PC-3 (cell line): Measurements from ENCODE around the gene SP100. TPM values are rescaled to one million over a fixed set of nuclear protein-coding genes. Genes with fewer than 3 reads are reported as not detected.
"Not testable (repeated sequence)": the region's sequence is repeated elsewhere in the genome, so short reads cannot be mapped to it uniquely, and the experiment has no call there.

ENCODE experiments used
- ATAC-seq: fragments of 200-7000 bp; cut with Tn5 transposase; 2 replicates; pipeline ENCODE4 v1.9.1; 2020; ENCODE audit warnings: mild to moderate bottlenecking, moderate library complexity
- BruUV-seq: library from RNA; stranded (reverse); fragments of 400-500 nt; replicated peaks from 2 replicates; lab custom pipeline; 2021; lab: Mats Ljungman, UMichigan
- CTCF ChIA-PET: fragments of 300-600 bp; sonication (Branson Sonifier 250); formaldehyde crosslinking; loops from one replicate; lab custom pipeline; 2022; ENCODE audit warnings: antibody characterized with exemption; lab: Charles Lee
- POLR2A ChIA-PET: fragments of 300-600 bp; sonication (Branson Sonifier 250); formaldehyde crosslinking; loops from one replicate; lab custom pipeline; 2022; ENCODE audit warnings: antibody characterized with exemption; ENCODE audit not compliant: unreplicated experiment; lab: Charles Lee
- DNase-seq: peaks from one replicate; pipeline ENCODE4 v3.0.0-alpha.2; 2015
- H2AFZ ChIP-seq: fragments of 300-600 bp; sonication (generic); 2 replicates; pipeline ENCODE4 v1.6.0; 2016; ENCODE audit warnings: antibody characterized with exemption, low read length
- H3F3A ChIP-seq: fragments of 300-600 bp; sonication (generic); one replicate; pipeline ENCODE4 v1.6.0; 2017; ENCODE audit warnings: antibody characterized with exemption, low read length, control low read depth, mild to moderate bottlenecking; ENCODE audit not compliant: unreplicated experiment
- H3K27ac ChIP-seq: fragments of 300-600 bp; sonication (generic); 2 replicates; pipeline ENCODE4 v1.5.1; 2016; ENCODE audit warnings: mild to moderate bottlenecking, low read length
- H3K27me3 ChIP-seq: fragments of 300-600 bp; sonication (generic); 2 replicates; pipeline ENCODE4 v1.6.1; 2016; ENCODE audit warnings: low read length, mixed read lengths
- H3K36me3 ChIP-seq: fragments of 300-600 bp; sonication (generic); 2 replicates; pipeline ENCODE4 v1.6.1; 2016; ENCODE audit warnings: low read depth, mixed run types, low read length, mixed read lengths
- H3K4me1 ChIP-seq: fragments of 300-600 bp; sonication (generic); 2 replicates; pipeline ENCODE4 v1.5.1; 2016; ENCODE audit warnings: low read length; ENCODE audit not compliant: insufficient read depth
- H3K4me2 ChIP-seq: fragments of 300-600 bp; sonication (generic); 2 replicates; pipeline ENCODE4 v1.6.0; 2016; ENCODE audit warnings: low read length
- H3K4me3 ChIP-seq: fragments of 300-600 bp; sonication (generic); 2 replicates; pipeline ENCODE4 v1.5.1; 2016; ENCODE audit warnings: mild to moderate bottlenecking, low read length, mixed read lengths
- H3K79me2 ChIP-seq: fragments of 300-600 bp; sonication (generic); 2 replicates; pipeline ENCODE4 v1.6.1; 2017; ENCODE audit warnings: low read length, mixed read lengths
- H3K9ac ChIP-seq: fragments of 300-600 bp; sonication (generic); 2 replicates; pipeline ENCODE4 v1.6.0; 2016; ENCODE audit warnings: mild to moderate bottlenecking, low read length
- H3K9me2 ChIP-seq: fragments of 300-600 bp; sonication (generic); replicated peaks from 2 replicates; pipeline ENCODE4 v1.6.1; 2016; ENCODE audit warnings: mixed run types, low read length, mixed read lengths
- H3K9me3 ChIP-seq: fragments of 300-600 bp; sonication (generic); 2 replicates; pipeline ENCODE4 v1.6.1; 2016; ENCODE audit warnings: low read length, mixed read lengths
- H4K20me1 ChIP-seq: fragments of 300-600 bp; sonication (generic); 2 replicates; pipeline ENCODE4 v1.6.1; 2016; ENCODE audit warnings: low read length, mixed read lengths
- CTCF ChIP-seq: fragments of 300-600 bp; sonication (generic); conservative IDR thresholded peaks from 2 replicates; pipeline ENCODE4 v1.5.1; 2017; ENCODE audit warnings: antibody characterized with exemption, low read depth, mild to moderate bottlenecking, low read length
- EZH2 ChIP-seq: fragments of 300-600 bp; sonication (generic); IDR thresholded peaks from one replicate; pipeline ENCODE4 v1.6.1; 2017; ENCODE audit warnings: antibody characterized with exemption, mild to moderate bottlenecking, low read length; ENCODE audit not compliant: unreplicated experiment
- EZH2phosphoT487 ChIP-seq: fragments of 300-600 bp; sonication (generic); IDR thresholded peaks from 2 replicates; pipeline ENCODE4 v1.6.1; 2018; ENCODE audit warnings: mild to moderate bottlenecking, antibody characterized with exemption, low read length, borderline replicate concordance
- intact Hi-C: fragments of 100-400 bp; cut with micrococcal nuclease; formaldehyde crosslinking; loops from 2 replicates; pipeline ENCODE4 v1.9.0; 2023
- total RNA-seq: library from RNA; depleted of rRNA; stranded (reverse); fragments of >200 nt; gene quantifications from 2 replicates; pipeline ENCODE4 v1.2.3, GENCODE V29; 2014

Gene SP100
- total RNA-seq, 1 experiment from 2014 or later = 49.8 TPM

GRCh38 chr2:230405824-230406223 is 10.2 kb upstream of the SP100 start:
- ChIA-PET CTCF (no interaction called here), POLR2A (no interaction called here)
- H2AFZ ChIP-seq = no peak overlapping the region
- H3K9me2 ChIP-seq = no peaks in the 10 kb centered on the region
- no peaks in the 10 kb centered on the region for H3K36me3 ChIP-seq
- BruUV-seq = no TSS peak
- TF ChIP-seq EZH2phosphoT487 (no peak), CTCF (no peak), EZH2 (no peak)
- H3K9ac ChIP-seq = no peak overlapping the region
- DNase-seq (no peak), ATAC-seq (no peak)
- H3K4me3 ChIP-seq = no peak overlapping the region
- H3K4me2 ChIP-seq = no peak overlapping the region
- H3K79me2 ChIP-seq = no peaks in the 10 kb centered on the region
- peaks cover 10% of the 10 kb centered on the region for H3K4me1 ChIP-seq
- no peak overlapping the region for H3K27ac ChIP-seq
- no peaks in the 10 kb centered on the region for H4K20me1 ChIP-seq
- intact Hi-C loops = no loop called here
- H3K9me3 ChIP-seq = no peaks in the 10 kb centered on the region
- no peaks in the 10 kb centered on the region for H3F3A ChIP-seq
- H3K27me3 ChIP-seq = no peaks in the 10 kb centered on the region

GRCh38 chr2:230408244-230408842 is 7.7 kb upstream of the SP100 start:
- intact Hi-C loops = no loop called here
- ATAC-seq (peak; percentile 22; the same call in 1 of the 2 replicates), DNase-seq (peak; percentile 73)
- H4K20me1 ChIP-seq = no peaks in the 10 kb centered on the region
- BruUV-seq = no TSS peak
- ChIA-PET POLR2A (no interaction called here), CTCF (no interaction called here)
- no peak overlapping the region for H2AFZ ChIP-seq
- H3K9ac ChIP-seq = no peak overlapping the region
- H3K4me1 ChIP-seq = peaks cover 16% of the 10 kb centered on the region
- H3K9me3 ChIP-seq = no peaks in the 10 kb centered on the region
- no peak overlapping the region; the same call in 1 of the 2 replicates for H3K4me2 ChIP-seq
- peak overlapping the region; percentile 33; the same call in 1 of the 2 replicates for H3K27ac ChIP-seq
- H3K9me2 ChIP-seq = no peaks in the 10 kb centered on the region
- H3K36me3 ChIP-seq = no peaks in the 10 kb centered on the region
- H3K4me3 ChIP-seq = no peak overlapping the region
- no peaks in the 10 kb centered on the region for H3F3A ChIP-seq
- H3K27me3 ChIP-seq = no peaks in the 10 kb centered on the region
- no peaks in the 10 kb centered on the region for H3K79me2 ChIP-seq
- TF ChIP-seq CTCF (no peak), EZH2phosphoT487 (no peak), EZH2 (no peak)

- ATAC-seq, H2AFZ ChIP-seq, H3K36me3 ChIP-seq, H3K79me2 ChIP-seq, BruUV-seq, H3K27ac ChIP-seq, H4K20me1 ChIP-seq, DNase-seq, POLR2A ChIA-PET, H3K27me3 ChIP-seq, H3K4me2 ChIP-seq, CTCF ChIA-PET, H3K4me3 ChIP-seq, H3K9me3 ChIP-seq, H3K9ac ChIP-seq, H3F3A ChIP-seq, H3K9me2 ChIP-seq, intact Hi-C loops: not testable (repeated sequence)
- peaks cover 16% of the 10 kb centered on the region for H3K4me1 ChIP-seq
Measured at GRCh38 chr2:230409316-230409715, 6.7 kb upstream of the SP100 start.
